HL-60 (cell line): ENCODE results near the gene ISG20L2.

Source experiments
- GABPA ChIP-seq: IDR thresholded peaks from 2 replicates; pipeline ENCODE4 v1.6.1; 2012; ENCODE audit warnings: low read depth
- POLR2AphosphoS5 ChIP-seq: IDR thresholded peaks from 2 replicates; pipeline ENCODE4 v1.6.1; 2012; ENCODE audit warnings: low read depth
- TF ChIP-seq, protein P1 (sequence below): IDR thresholded peaks from one replicate; pipeline ENCODE4 v1.5.1; 2011; ENCODE audit warnings: low read length, control low read depth, inconsistent platforms; ENCODE audit not compliant: insufficient read depth
- TF ChIP-seq, protein P2 (sequence below): IDR thresholded peaks from 2 replicates; pipeline ENCODE4 v1.6.1; 2012; ENCODE audit warnings: low read depth; ENCODE audit not compliant: insufficient replicate concordance

DNA sequence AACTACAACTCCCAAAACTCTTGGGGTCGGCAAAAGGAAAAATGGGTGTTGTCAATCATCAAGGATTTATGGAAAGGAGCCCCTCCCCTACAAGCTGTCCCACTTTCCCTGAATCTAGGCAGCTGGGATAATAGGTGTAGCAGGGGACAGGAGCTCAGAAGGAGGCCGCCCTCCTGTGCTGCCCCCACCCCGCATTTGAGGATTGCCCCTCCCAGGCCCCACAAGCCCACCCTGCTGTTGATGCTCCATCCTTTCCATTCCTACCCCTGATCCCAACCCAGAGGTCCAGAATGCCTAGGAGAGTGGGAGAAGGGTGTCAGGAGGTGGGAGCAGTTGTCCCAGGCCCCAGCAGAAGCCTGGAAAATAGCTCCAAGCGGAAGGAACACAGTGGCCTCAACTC lies 14.2 kb upstream of the ISG20L2 start:
- TF ChIP-seq, protein P1, sequence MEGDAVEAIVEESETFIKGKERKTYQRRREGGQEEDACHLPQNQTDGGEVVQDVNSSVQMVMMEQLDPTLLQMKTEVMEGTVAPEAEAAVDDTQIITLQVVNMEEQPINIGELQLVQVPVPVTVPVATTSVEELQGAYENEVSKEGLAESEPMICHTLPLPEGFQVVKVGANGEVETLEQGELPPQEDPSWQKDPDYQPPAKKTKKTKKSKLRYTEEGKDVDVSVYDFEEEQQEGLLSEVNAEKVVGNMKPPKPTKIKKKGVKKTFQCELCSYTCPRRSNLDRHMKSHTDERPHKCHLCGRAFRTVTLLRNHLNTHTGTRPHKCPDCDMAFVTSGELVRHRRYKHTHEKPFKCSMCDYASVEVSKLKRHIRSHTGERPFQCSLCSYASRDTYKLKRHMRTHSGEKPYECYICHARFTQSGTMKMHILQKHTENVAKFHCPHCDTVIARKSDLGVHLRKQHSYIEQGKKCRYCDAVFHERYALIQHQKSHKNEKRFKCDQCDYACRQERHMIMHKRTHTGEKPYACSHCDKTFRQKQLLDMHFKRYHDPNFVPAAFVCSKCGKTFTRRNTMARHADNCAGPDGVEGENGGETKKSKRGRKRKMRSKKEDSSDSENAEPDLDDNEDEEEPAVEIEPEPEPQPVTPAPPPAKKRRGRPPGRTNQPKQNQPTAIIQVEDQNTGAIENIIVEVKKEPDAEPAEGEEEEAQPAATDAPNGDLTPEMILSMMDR: no peak
- TF ChIP-seq POLR2AphosphoS5: no peak
- TF ChIP-seq GABPA: no peak
- TF ChIP-seq, protein P2, sequence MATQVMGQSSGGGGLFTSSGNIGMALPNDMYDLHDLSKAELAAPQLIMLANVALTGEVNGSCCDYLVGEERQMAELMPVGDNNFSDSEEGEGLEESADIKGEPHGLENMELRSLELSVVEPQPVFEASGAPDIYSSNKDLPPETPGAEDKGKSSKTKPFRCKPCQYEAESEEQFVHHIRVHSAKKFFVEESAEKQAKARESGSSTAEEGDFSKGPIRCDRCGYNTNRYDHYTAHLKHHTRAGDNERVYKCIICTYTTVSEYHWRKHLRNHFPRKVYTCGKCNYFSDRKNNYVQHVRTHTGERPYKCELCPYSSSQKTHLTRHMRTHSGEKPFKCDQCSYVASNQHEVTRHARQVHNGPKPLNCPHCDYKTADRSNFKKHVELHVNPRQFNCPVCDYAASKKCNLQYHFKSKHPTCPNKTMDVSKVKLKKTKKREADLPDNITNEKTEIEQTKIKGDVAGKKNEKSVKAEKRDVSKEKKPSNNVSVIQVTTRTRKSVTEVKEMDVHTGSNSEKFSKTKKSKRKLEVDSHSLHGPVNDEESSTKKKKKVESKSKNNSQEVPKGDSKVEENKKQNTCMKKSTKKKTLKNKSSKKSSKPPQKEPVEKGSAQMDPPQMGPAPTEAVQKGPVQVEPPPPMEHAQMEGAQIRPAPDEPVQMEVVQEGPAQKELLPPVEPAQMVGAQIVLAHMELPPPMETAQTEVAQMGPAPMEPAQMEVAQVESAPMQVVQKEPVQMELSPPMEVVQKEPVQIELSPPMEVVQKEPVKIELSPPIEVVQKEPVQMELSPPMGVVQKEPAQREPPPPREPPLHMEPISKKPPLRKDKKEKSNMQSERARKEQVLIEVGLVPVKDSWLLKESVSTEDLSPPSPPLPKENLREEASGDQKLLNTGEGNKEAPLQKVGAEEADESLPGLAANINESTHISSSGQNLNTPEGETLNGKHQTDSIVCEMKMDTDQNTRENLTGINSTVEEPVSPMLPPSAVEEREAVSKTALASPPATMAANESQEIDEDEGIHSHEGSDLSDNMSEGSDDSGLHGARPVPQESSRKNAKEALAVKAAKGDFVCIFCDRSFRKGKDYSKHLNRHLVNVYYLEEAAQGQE: no peak
